NCI-H146 treated with DMSO at 0.1 percent for 48 hours (cell line): ENCODE results near the gene ASCC1.

ENCODE experiments used
- DNase-seq: peaks from one replicate; lab custom pipeline; 2025; ENCODE audit not compliant: unreplicated experiment; lab: John Stamatoyannopoulos, UW

The ASCC1 gene

GRCh38 chr10:72053690-72054089 lies 162.4 kb downstream of the ASCC1 start:
- no peak for DNase-seq

GRCh38 chr10:72050873-72051272 lies 165.2 kb downstream of the ASCC1 start:
- DNase-seq = no peak

- peak; percentile 39 for DNase-seq
Observed at GRCh38 chr10:72049969-72050781, 165.9 kb downstream of the ASCC1 start.

- DNase-seq = no peak
Observed at GRCh38 chr10:72049472-72049871, 166.6 kb downstream of the ASCC1 start.

- DNase-seq = peak; percentile 87
Observed at GRCh38 chr10:72048450-72049124, 167.5 kb downstream of the ASCC1 start.
